ENCODE data around the gene PPP2R2D.
A peak's percentile ranks its signal among the peaks of the same experiment; 100 is the strongest.

The PPP2R2D gene

DNA sequence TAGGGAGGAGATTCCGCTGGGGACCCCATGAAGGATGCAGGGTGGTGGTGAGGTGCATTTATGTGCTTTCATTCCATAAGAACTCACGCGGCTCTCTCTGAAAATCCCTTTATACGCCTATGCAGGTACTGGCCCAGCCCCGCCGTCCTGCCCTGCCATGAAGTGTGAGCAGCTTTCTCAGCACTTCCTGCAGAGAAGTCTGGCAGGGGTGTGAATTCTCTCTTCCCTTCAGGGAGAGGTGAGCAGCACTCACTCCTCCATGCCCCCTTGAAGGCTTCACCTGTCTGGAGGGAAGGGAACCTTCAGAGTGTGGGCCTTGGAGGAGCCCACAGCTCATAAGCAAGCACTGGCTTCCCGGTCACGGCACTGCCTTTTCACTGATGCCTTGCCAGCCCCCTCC, 34.0 kb downstream of the PPP2R2D start:
- H3K4me3 Mint-ChIP-seq = no peak overlapping the region
- peaks cover 60% of the 10 kb centered on the region for H3K36me3 Mint-ChIP-seq
- no peaks in the 10 kb centered on the region for H3K9me3 Mint-ChIP-seq
- DNase-seq (ENCODE audit: low spot score in 2 of 2) (no peak), ATAC-seq (no peak)
- peaks cover 21% of the 10 kb centered on the region for H3K4me1 Mint-ChIP-seq
- H3K27ac Mint-ChIP-seq = peak overlapping the region; percentile 26

DNA sequence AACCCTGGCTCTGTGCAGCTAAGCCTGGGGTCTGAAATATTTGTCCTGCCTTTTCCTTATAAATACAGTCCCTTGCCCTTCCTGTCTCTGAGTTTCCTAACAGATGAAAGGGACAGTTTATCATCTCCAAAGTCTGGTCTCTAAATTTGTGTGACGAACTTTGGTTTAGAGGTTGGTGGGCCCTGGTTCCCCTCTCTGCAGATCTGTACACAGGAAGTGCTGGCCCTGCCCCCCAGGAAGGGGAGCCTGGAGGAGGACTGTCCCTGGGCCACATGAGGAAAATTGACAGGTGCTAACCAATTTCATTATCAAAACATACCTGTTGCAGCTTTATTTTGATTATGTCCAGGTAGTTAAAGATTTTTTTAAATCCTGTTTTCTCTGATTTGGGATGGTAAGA, 34.5 kb downstream of the PPP2R2D start:
- Mint-ChIP-seq H3K4me1 (peaks cover 16% of the 10 kb centered on the region), H3K27ac (peak overlapping the region; percentile 26), H3K36me3 (peaks cover 62% of the 10 kb centered on the region), H3K4me3 (no peak overlapping the region), H3K9me3 (no peaks in the 10 kb centered on the region)
- no peak for DNase-seq (ENCODE audit: low spot score in 2 of 2)
- no peak for ATAC-seq

DNA sequence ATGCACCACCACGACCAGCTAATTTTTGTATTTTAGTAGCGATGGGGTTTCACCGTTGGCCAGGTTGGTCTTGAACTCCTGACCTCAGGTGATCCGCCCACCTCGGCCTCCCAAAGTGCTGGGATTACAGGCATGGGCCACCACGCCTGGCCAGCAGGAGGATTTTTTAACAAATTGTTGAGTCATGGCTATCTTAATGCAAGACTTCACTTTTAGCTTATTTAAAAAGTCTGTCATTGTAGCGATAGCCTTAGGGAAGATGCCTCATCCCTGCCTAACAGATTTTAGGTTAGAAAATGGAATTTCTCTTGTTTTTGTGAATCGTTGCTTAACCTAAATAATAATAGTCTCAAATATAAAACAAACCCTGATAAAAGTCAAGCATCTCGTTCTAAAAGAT, 35.5 kb downstream of the PPP2R2D start:
- peaks cover 73% of the 10 kb centered on the region for H3K36me3 Mint-ChIP-seq
- no peaks in the 10 kb centered on the region for H3K9me3 Mint-ChIP-seq
- ATAC-seq (no peak), DNase-seq (ENCODE audit: low spot score in 2 of 2) (no peak)
- no peak overlapping the region for H3K4me3 Mint-ChIP-seq
- H3K27ac Mint-ChIP-seq = no peak overlapping the region
- peaks cover 6% of the 10 kb centered on the region for H3K4me1 Mint-ChIP-seq

DNA sequence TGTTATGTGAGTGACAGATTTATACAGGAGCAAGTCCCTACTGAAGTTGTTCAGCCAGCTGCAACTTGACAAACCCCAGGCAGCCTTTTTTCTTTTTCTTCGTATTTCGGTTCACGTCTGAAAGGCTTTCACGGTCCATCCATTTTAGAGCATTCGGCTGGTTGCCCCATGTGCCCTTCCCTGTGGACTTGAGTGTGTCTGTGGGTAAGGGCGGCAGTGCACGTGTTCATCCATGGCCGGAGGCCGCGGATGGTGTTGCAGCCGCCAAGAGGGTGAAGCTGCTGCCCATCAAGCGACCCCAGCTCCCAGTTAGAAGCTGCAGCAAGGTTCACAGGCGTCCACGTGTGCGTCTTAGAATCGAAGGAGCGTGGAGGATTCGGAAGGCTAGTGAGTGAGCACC, 35.9 kb downstream of the PPP2R2D start:
- Mint-ChIP-seq H3K4me3 (no peak overlapping the region), H3K4me1 (peaks cover 1% of the 10 kb centered on the region), H3K36me3 (peaks cover 77% of the 10 kb centered on the region), H3K27ac (no peak overlapping the region), H3K9me3 (no peaks in the 10 kb centered on the region)
- DNase-seq (ENCODE audit: low spot score in 2 of 2) (no peak), ATAC-seq (no peak)

DNA sequence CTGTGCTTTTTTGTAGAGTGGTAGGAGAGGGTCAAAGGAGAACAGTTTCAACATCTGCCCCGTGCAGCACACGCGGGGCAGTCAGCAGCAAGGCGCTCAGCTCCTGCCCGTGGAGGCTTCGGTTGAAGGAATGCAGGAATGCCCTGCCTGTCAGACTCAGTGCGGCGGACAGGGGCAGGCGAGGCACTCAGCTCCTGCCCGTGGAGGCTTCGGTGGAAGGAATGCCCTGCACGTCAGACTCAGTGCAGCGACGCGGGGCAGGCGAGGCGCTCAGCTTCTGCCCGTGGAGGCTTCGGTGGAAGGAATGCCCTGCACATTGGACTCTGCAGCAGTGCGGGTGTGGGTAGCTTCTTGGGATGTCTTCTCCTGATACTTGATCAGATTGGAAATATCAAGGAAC, 37.0 kb downstream of the PPP2R2D start:
- no peaks in the 10 kb centered on the region for H3K9me3 Mint-ChIP-seq
- H3K4me3 Mint-ChIP-seq = no peak overlapping the region
- no peak overlapping the region for H3K27ac Mint-ChIP-seq
- no peaks in the 10 kb centered on the region for H3K4me1 Mint-ChIP-seq
- no peak for ATAC-seq
- no peak for DNase-seq (ENCODE audit: low spot score in 2 of 2)
- H3K36me3 Mint-ChIP-seq = peaks cover 87% of the 10 kb centered on the region

DNA sequence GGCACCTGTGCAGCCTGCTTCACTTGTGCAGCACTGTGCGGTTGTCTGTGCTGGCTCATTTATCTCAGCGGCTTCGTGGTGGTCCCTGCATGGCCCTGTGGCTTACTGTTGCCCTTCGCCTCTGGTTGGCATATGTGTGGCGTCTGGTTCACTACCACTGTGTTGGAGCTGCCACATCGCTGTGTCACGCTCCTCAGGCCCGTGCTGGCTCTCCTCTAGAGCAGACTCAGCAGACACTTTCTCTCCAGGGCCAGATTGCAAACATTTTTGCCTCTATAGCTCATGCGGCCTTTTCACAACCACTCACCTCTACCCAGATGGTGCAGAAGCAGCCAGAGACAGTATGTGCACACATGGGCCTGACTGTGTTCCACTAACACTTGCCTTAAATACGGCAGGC, 37.9 kb downstream of the PPP2R2D start:
- peaks cover 93% of the 10 kb centered on the region for H3K36me3 Mint-ChIP-seq
- H3K9me3 Mint-ChIP-seq = no peaks in the 10 kb centered on the region
- H3K27ac Mint-ChIP-seq = no peak overlapping the region
- H3K4me1 Mint-ChIP-seq = no peaks in the 10 kb centered on the region
- H3K4me3 Mint-ChIP-seq = no peak overlapping the region
- ATAC-seq (no peak), DNase-seq (ENCODE audit: low spot score in 2 of 2) (no peak)

DNA sequence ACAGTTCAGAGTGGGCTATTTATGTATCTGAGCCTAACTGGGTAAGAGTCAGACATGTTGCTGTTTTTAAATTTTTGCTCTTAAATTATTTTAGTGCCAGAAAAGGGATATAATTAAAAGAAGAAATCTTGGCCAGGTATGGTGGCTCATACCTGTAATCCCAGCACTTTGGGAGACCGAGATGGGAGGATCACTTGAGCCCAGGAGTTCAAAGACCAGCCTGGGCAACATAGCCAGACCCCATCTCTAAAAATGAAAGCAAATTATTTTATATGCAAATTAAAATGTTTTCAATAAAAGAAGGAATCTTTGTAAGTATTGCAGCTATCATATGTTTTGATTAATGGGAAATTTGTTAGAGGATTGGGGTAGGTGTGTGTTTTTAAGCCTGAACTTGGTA, 41.6 kb downstream of the PPP2R2D start:
- Mint-ChIP-seq H3K27ac (no peak overlapping the region), H3K36me3 (peaks cover 96% of the 10 kb centered on the region), H3K4me1 (no peaks in the 10 kb centered on the region), H3K9me3 (no peaks in the 10 kb centered on the region), H3K4me3 (no peak overlapping the region)
- DNase-seq (ENCODE audit: low spot score in 2 of 2) (no peak), ATAC-seq (no peak)

DNA sequence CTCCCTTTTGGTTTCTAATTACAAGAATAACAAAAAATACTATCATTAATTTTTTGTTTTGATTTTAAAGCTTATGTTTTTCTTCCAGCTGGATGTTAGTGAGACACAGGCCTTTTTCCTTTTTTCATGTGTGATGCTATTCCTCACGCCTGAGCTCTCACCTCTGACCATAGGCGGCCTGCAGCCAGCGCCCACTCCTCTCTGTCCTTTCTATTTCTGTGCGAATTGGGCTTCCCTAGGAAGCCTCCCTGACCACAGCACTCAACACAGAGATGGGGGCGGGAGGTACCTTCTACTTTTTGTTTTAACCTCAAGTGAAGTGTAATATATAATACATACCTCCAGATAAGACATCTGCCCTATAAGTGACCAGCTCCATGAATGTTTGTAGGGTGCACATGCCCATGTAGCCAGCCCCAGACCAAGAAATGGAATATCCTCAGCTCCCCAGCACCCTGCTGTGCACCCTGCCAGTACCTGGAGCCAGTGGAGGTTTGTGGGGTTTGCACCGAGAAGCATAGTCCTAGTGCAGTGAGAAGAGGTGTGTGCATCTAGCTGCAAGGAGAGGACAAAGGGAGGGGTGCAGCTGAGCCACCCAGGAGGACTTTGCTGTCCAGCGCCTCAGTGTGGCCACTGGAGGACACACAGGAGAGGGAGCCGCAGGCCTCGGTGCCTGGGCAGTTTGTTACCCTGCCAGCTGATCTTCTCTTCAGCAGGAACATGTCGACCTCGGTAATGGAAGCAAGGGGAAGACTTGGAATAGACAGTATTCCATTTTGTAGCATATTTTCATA, 42.4 kb downstream of the PPP2R2D start:
- H3K27ac Mint-ChIP-seq = no peak overlapping the region
- H3K9me3 Mint-ChIP-seq = no peaks in the 10 kb centered on the region
- H3K36me3 Mint-ChIP-seq = peaks cover 96% of the 10 kb centered on the region
- no peaks in the 10 kb centered on the region for H3K4me1 Mint-ChIP-seq
- no peak for ATAC-seq
- no peak for DNase-seq (ENCODE audit: low spot score in 2 of 2)
- H3K4me3 Mint-ChIP-seq = no peak overlapping the region

DNA sequence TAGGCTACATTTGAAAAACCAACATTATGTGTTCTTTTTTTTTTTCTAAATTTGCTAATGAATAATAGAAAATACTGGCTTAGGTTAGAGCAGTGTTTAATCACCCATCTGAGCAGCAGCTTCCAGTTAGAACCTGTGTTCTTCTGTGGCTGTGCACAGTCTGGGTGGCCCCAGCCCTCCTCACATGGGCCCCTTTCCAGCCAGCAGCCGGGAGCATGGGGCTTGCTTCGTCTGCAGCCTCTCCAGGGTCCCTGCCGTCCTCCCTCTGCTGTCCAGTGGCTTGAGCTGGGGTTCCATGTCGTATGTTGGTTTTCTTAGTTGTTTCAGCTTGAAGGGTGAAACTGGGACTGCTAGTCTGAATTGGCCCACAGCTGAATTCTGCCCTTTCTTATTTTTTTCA, 43.6 kb downstream of the PPP2R2D start:
- Mint-ChIP-seq H3K36me3 (peaks cover 98% of the 10 kb centered on the region), H3K27ac (peak overlapping the region; percentile 7), H3K9me3 (no peaks in the 10 kb centered on the region), H3K4me3 (no peak overlapping the region), H3K4me1 (no peaks in the 10 kb centered on the region)
- ATAC-seq (no peak), DNase-seq (ENCODE audit: low spot score in 2 of 2) (no peak)

DNA sequence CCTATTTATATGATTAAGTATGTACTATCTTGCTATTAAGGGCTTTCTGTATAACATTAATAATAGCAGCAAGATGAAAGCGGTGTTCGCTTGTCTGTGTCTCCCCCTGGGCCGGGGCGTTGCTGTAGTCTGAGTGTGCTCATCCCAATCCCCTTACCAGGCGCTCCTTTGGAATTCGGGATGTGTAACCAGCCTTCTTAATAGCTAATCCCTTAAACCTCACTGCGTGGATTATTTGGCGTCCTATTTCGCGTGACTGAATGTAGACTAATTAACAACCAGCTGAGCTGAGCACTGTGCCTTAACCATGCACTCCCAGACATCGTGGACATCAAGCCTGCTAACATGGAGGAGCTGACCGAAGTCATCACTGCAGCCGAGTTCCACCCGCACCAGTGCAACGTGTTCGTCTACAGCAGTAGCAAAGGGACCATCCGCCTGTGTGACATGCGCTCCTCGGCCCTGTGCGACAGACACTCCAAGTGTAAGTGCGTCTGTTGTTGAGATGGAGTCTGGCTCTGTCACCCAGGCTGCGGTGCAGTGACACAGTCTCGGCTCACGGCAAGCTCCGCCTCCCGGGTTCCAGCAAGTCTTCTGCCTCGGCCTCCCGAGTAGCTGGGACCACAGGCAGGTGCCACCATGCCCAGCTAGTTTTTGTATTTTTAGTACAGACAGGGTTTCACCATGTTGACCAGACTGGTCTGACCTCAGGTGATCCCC, 44.3 kb downstream of the PPP2R2D start:
- ATAC-seq (no peak), DNase-seq (ENCODE audit: low spot score in 2 of 2) (no peak)
- H3K4me1 Mint-ChIP-seq = no peaks in the 10 kb centered on the region
- H3K9me3 Mint-ChIP-seq = no peaks in the 10 kb centered on the region
- H3K36me3 Mint-ChIP-seq = peaks cover 97% of the 10 kb centered on the region
- H3K4me3 Mint-ChIP-seq = no peak overlapping the region
- peak overlapping the region; percentile 7 for H3K27ac Mint-ChIP-seq

DNA sequence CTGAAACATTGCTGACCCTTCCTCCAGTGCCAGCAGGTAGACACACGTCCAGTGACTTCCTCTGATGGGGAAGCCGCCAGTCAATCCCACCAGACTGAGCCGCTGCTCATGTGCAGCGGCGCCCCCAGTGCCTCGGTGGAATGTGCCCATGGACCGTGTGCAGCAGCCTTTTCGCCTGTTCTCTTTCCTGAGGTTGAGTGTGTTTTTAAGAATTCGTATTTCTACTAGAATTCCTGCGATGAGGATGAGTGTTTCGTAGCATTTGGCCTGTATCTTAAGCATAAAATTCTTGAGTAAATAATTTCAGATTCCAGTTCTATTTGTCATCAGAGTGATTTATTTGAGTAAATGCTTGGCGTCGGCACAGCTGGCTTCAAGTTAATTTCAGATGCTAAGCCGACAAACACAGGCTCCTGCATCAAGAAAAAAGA, 45.5 kb downstream of the PPP2R2D start:
- H3K9me3 Mint-ChIP-seq = no peaks in the 10 kb centered on the region
- ATAC-seq (no peak), DNase-seq (ENCODE audit: low spot score in 2 of 2) (no peak)
- peaks cover 97% of the 10 kb centered on the region for H3K36me3 Mint-ChIP-seq
- no peak overlapping the region for H3K27ac Mint-ChIP-seq
- no peak overlapping the region for H3K4me3 Mint-ChIP-seq
- H3K4me1 Mint-ChIP-seq = no peaks in the 10 kb centered on the region

DNA sequence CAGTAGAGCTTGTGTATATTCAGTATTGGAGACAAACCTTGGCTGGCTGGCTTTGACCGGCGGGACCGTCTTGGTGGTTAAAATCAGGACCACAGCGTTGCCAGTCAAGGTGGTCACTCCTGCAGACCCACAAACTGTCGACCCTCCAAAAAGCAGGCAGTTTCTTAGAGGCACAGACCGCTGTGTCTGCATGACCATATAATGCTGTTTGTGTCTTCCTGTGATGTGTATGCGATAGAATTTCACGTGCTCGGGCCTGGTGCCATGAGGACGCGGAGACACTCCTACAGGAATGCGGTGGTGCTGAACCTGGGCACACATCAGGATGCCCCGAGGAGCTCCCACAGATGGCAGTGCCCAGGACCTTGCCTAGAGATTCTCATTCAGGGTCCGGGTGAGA, 46.1 kb downstream of the PPP2R2D start:
- Mint-ChIP-seq H3K27ac (no peak overlapping the region), H3K4me1 (no peaks in the 10 kb centered on the region), H3K36me3 (peaks cover 97% of the 10 kb centered on the region)

DNA sequence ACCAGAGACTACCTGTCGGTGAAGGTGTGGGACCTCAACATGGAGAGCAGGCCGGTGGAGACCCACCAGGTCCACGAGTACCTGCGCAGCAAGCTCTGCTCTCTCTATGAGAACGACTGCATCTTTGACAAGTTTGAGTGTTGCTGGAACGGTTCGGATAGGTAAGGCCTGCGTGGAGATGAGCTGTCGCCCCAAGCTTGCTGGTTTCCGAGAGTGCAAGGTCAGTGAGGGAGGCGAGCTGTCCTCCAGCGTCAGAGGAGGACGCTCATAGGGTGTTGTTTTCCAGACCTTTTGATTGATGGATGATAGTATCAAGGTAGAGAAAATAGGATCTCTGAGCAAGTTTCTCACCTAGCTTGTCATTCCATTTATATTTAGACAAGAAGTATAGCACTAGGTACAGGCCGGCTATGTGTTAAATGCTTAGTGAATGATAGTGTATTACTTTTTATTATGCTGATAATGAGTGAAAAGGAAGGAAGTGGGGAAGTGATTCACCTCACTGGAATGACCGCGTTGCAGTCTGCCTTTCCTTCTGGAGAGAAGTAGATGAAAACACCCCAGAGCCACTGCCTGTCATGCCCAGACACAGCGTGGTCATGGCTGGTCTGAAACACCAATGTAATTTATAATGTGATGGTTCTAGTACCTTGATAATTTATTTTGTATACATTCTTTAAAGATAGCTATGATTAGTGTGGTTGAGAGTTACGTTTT, 47.0 kb downstream of the PPP2R2D start:
- Mint-ChIP-seq H3K4me1 (no peaks in the 10 kb centered on the region), H3K9me3 (no peaks in the 10 kb centered on the region), H3K36me3 (peaks cover 89% of the 10 kb centered on the region), H3K27ac (no peak overlapping the region), H3K4me3 (no peak overlapping the region)
- DNase-seq (ENCODE audit: low spot score in 2 of 2) (no peak), ATAC-seq (no peak)

More for the DNA sequence above, 46.1 kb downstream of the PPP2R2D start:
- H3K9me3 Mint-ChIP-seq = no peaks in the 10 kb centered on the region
- no peak overlapping the region for H3K4me3 Mint-ChIP-seq
- no peak for ATAC-seq
- no peak for DNase-seq (ENCODE audit: low spot score in 2 of 2)

DNA sequence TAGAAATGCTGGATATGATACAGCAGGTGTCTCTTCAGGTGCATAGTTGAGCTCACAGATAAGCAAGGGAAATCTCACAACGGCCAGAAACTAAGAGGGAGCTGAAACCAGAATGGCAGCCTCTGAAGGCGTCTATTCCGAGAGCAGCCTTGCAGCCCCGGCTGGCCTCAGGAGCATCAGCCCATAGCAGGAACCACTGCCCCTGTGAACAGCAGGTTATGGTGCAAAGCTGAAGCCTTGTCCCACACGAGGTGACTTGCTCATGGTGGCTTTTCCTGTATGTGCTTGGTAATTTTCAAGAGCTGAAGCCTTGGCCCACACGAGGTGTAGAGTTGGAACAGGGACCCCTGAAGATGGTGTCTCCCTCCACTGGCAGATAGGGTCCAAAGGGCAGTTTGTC, 47.7 kb downstream of the PPP2R2D start:
- Mint-ChIP-seq H3K4me1 (no peaks in the 10 kb centered on the region), H3K9me3 (no peaks in the 10 kb centered on the region), H3K27ac (no peak overlapping the region), H3K4me3 (no peak overlapping the region), H3K36me3 (peaks cover 82% of the 10 kb centered on the region)
- no peak for DNase-seq (ENCODE audit: low spot score in 2 of 2)
- ATAC-seq = no peak

DNA sequence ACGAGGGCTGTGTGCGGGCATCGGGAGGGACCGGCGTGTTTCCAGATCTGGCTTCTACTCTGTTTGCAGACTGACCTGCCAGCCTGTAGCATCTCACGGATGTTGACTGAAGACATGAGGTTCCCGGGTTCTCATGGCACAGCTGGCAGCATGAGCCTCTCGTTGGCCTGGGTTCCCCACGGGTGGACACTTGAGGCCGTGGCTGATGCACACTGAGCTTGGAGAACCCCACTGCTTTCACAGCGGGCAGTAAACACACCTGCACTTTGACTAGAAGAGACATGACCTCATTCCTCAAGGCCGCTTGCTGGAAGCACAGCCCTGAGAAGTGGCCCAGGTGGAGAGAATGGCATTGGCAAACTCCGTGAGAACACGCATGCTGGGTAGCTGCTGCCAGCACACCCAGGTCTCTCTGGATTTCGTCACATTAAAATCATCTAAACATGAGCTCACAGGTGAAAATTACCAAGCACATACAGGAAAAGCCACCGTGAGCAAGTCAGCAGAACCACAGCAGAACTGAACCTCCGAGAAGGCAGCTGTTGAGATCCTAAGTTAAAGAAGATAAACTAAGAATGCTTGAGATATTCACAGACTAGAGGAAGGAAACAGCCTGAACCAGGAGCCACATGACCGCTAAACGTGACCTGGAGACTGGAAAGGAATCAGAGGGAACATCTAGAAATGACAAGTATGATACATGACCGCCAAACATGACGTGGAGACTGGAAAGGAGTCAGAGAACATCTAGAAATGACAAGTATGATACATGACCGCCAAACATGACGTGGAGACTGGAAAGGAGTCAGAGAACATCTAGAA, 48.4 kb downstream of the PPP2R2D start:
- H3K36me3 Mint-ChIP-seq = peaks cover 82% of the 10 kb centered on the region
- H3K4me1 Mint-ChIP-seq = peaks cover under 1% of the 10 kb centered on the region
- no peak overlapping the region for H3K4me3 Mint-ChIP-seq
- no peak for ATAC-seq
- H3K27ac Mint-ChIP-seq = no peak overlapping the region
- H3K9me3 Mint-ChIP-seq = no peaks in the 10 kb centered on the region
- no peak for DNase-seq (ENCODE audit: low spot score in 2 of 2)
